PFSK-1 (cell line): ENCODE results near the gene EGR4.

Experiments used
- SIN3A ChIP-seq: IDR thresholded peaks from 2 replicates; pipeline ENCODE4 v1.6.1; 2012; ENCODE audit warnings: mild to moderate bottlenecking, low read length, moderate library complexity, borderline replicate concordance; ENCODE audit not compliant: insufficient read depth
- TF ChIP-seq, protein P1 (sequence below), 2 experiments: IDR thresholded peaks; 2 replicates each; pipeline versions ENCODE4 v1.6.1 to v1.8.0; 2011 to 2012; ENCODE audit warnings: low read depth in 2 of 2, low read length in 2 of 2, control low read depth in 1 of 2, inconsistent platforms in 1 of 2, mild to moderate bottlenecking in 1 of 2, moderate library complexity in 1 of 2; ENCODE audit not compliant: insufficient read depth in 1 of 2

DNA sequence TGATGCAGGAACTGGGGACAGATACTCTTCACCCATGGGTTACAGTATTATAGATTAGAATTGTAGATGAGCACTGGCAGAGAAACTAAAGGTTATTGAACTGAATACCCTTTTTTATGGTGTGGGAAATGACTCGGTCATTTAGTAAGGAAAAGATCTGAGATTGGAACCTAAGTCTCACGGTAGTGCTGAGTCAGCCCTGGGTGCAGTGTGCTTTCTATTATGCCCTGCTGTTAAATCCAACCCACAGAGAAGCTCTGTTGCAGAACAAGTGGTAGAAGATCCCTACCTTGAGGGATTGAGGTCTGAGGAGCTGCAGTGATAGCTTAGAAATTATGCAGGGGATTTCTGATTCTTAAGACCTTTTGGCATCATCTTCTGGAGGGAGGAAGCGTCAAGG is 46.5 kb downstream of the EGR4 start:
- TF ChIP-seq, protein P1, sequence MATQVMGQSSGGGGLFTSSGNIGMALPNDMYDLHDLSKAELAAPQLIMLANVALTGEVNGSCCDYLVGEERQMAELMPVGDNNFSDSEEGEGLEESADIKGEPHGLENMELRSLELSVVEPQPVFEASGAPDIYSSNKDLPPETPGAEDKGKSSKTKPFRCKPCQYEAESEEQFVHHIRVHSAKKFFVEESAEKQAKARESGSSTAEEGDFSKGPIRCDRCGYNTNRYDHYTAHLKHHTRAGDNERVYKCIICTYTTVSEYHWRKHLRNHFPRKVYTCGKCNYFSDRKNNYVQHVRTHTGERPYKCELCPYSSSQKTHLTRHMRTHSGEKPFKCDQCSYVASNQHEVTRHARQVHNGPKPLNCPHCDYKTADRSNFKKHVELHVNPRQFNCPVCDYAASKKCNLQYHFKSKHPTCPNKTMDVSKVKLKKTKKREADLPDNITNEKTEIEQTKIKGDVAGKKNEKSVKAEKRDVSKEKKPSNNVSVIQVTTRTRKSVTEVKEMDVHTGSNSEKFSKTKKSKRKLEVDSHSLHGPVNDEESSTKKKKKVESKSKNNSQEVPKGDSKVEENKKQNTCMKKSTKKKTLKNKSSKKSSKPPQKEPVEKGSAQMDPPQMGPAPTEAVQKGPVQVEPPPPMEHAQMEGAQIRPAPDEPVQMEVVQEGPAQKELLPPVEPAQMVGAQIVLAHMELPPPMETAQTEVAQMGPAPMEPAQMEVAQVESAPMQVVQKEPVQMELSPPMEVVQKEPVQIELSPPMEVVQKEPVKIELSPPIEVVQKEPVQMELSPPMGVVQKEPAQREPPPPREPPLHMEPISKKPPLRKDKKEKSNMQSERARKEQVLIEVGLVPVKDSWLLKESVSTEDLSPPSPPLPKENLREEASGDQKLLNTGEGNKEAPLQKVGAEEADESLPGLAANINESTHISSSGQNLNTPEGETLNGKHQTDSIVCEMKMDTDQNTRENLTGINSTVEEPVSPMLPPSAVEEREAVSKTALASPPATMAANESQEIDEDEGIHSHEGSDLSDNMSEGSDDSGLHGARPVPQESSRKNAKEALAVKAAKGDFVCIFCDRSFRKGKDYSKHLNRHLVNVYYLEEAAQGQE (IDR thresholded peaks at IDR 0.05; ENCODE audit: insufficient read depth in 1 of 2, low read depth in 2 of 2, low read length in 2 of 2) = no peak
- TF ChIP-seq SIN3A = no peak
